ENCODE results near the gene SCO1. TPM values are rescaled to one million over a fixed set of nuclear protein-coding genes. Genes with fewer than 3 reads are reported as not detected.

The SCO1 gene
- total RNA-seq, 1 donor from 2014 or later, result 25.4 TPM

DNA sequence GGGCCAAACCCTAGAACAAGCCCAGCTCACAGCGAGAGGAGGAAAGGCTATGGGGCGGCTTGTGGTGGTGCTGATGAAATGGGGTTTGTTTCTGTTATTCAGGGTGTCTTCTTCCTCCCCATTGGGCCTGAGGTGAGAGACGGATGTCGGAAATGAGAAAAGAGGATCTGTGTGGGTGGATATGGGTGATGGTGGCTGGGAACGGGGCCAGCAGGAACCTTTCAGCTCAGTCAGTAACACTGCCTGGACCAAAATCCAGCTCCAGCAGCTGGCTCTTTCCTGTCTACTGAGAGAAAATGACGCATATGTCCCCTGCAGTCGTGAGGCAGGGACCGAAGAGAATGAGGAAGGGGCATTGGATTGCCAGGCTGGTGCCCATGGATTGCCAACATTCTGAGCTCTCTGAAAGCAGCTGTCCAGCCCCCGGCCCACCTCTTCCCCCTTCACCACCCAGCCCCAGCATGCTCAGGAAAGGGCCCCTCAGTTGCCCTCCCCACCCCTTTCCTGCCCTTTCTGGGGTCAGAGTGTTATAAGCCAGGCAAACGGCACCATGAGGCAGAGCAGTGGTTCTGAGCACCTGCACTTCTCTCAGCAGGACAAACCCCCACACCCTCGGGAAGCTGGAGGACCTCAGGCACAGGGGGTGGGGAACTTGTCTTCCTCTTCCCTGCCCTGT is 44.2 kb downstream of the SCO1 start:
- no peak overlapping the region for H3K27ac ChIP-seq
- H3K36me3 ChIP-seq, result no peaks in the 10 kb centered on the region
- no peak for DNase-seq
- intact Hi-C loops (cut with DNase I), result no loop called here
- no peak overlapping the region for H3K4me3 ChIP-seq
- no peaks in the 10 kb centered on the region for H3K9me3 ChIP-seq
- no peaks in the 10 kb centered on the region for H3K4me1 ChIP-seq
- TF ChIP-seq, protein P1, sequence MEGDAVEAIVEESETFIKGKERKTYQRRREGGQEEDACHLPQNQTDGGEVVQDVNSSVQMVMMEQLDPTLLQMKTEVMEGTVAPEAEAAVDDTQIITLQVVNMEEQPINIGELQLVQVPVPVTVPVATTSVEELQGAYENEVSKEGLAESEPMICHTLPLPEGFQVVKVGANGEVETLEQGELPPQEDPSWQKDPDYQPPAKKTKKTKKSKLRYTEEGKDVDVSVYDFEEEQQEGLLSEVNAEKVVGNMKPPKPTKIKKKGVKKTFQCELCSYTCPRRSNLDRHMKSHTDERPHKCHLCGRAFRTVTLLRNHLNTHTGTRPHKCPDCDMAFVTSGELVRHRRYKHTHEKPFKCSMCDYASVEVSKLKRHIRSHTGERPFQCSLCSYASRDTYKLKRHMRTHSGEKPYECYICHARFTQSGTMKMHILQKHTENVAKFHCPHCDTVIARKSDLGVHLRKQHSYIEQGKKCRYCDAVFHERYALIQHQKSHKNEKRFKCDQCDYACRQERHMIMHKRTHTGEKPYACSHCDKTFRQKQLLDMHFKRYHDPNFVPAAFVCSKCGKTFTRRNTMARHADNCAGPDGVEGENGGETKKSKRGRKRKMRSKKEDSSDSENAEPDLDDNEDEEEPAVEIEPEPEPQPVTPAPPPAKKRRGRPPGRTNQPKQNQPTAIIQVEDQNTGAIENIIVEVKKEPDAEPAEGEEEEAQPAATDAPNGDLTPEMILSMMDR (IDR thresholded peaks at IDR 0.05), result no peak
- peak; percentile 80 for ATAC-seq
- no peaks in the 10 kb centered on the region for H3K27me3 ChIP-seq

DNA sequence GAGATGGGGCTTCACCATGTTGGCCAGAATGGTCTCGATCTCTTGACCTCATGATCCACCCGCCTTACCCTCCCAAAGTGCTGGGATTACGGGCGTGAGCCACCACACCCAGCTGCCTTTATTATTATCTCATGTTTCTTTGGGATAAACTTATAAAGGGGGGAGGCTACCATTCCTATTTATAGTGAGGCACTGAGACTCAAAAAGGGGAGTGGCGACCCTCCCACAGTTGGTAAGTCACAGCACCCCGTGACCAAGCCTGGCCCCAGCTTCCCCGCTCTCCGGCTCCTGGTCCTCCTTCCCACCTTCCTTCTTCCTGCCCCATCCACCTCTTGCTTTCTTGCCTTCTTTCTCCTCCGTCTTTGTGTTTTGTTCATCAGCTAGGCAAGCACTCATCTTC is 45.4 kb downstream of the SCO1 start:
- TF ChIP-seq, protein P1 (IDR thresholded peaks at IDR 0.05), result no peak
- no peaks in the 10 kb centered on the region for H3K36me3 ChIP-seq
- H3K27me3 ChIP-seq, result no peaks in the 10 kb centered on the region
- DNase-seq (no peak), ATAC-seq (no peak)
- intact Hi-C loops (cut with DNase I), result no loop called here
- no peaks in the 10 kb centered on the region for H3K4me1 ChIP-seq
- no peak overlapping the region for H3K27ac ChIP-seq
- H3K9me3 ChIP-seq, result no peaks in the 10 kb centered on the region
- H3K4me3 ChIP-seq, result no peak overlapping the region

DNA sequence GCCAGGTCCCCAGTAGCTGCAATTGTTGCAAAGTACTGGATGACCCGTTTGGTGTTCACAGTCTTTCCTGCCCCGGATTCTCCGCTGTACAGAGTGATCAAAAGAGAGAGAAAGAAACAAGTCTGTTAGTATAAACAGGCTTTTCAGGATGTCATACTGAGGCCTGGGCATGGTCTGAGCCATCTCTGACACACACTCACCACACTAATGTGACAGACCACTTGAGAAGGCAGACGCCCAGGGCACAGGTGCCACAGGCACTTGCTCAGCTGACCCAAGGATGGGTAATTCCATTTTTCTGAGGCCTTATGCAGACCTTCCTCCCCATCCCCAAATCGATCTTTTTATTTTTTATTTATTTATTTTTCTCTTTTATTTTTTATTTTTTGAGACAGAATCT is 47.7 kb downstream of the SCO1 start:
- intact Hi-C loops (cut with DNase I), result loop anchor here (10.0 kb wide), 1 partner anchor 185 kb away; the partner anchor contains the start of gene PIRT
- ATAC-seq, result no peak
- Histone ChIP-seq H3K27ac (no peak overlapping the region), H3K4me1 (no peaks in the 10 kb centered on the region), H3K9me3 (no peaks in the 10 kb centered on the region), H3K27me3 (no peaks in the 10 kb centered on the region), H3K4me3 (no peak overlapping the region), H3K36me3 (peaks cover 2% of the 10 kb centered on the region)
- no peak for DNase-seq
- TF ChIP-seq, protein P1 (IDR thresholded peaks at IDR 0.05), result no peak

DNA sequence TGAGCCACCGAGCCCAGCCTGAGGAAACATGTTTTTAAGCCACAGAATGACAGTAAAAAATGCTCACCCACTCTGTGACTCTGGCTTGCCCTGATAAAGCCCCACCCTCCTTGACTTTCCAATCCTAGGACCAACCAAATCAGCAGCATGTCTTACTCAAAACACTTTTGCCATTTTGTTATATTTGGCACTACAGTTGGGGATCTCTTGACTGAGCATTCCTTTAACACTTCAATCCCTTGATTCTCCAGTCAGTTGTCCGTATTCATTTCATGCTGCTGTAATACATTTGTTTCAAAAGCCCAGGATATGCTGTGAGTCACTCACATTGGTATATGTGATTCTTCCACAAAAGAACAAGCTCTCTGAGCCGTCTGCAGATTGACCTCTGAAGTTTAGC is 48.4 kb downstream of the SCO1 start:
- intact Hi-C loops (cut with DNase I), result loop anchor here (10.0 kb wide), 1 partner anchor 186 kb away; the partner anchor contains the start of gene PIRT
- Histone ChIP-seq H3K36me3 (peaks cover 5% of the 10 kb centered on the region), H3K27ac (no peak overlapping the region), H3K9me3 (no peaks in the 10 kb centered on the region), H3K4me1 (no peaks in the 10 kb centered on the region), H3K27me3 (no peaks in the 10 kb centered on the region), H3K4me3 (no peak overlapping the region)
- DNase-seq (no peak), ATAC-seq (no peak)
- TF ChIP-seq, protein P1 (IDR thresholded peaks at IDR 0.05), result no peak

DNA sequence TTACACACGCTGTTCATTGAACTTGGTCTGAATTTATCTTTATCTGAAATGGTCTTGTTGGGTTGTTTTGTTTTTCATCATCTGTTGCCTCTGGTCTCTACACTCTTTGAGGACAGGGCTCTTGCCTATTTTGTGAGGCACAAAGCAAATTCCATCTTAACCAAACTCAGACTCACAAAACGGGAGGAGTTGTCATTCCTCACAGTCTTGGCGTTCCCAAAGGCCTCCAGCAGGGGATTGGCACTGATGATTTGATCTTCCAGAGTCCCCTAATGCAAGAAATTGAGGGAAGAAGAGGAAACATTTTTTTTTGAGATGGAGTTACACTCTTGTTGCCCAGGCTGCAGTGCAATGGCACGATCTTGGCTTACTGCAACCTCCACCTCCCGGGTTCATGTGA is 49.0 kb downstream of the SCO1 start:
- intact Hi-C loops (cut with DNase I), result loop anchor here (10.0 kb wide), 1 partner anchor 186 kb away; the partner anchor contains the start of gene PIRT
- Histone ChIP-seq H3K9me3 (no peaks in the 10 kb centered on the region), H3K27ac (no peak overlapping the region), H3K4me3 (no peak overlapping the region), H3K36me3 (peaks cover 5% of the 10 kb centered on the region), H3K4me1 (no peaks in the 10 kb centered on the region), H3K27me3 (no peaks in the 10 kb centered on the region)
- TF ChIP-seq, protein P1 (IDR thresholded peaks at IDR 0.05), result no peak
- no peak for DNase-seq
- no peak for ATAC-seq

Data from upper lobe of right lung (tissue), 1 donor.